Mucosa of stomach (tissue), 1 donor: ENCODE data around the gene SCUBE1.
A peak's percentile ranks its signal among the peaks of the same experiment; 100 is the strongest.

Experiments used
- H3K27me3 ChIP-seq: one replicate; pipeline ENCODE4 v1.7.0; 2013; ENCODE audit warnings: mild to moderate bottlenecking, low read length; ENCODE audit not compliant: control insufficient read depth, insufficient read depth
- H3K36me3 ChIP-seq: one replicate; pipeline ENCODE4 v1.7.0; 2013; ENCODE audit warnings: low read length; ENCODE audit not compliant: control insufficient read depth, insufficient read depth
- H3K4me1 ChIP-seq: one replicate; pipeline ENCODE4 v1.7.0; 2013; ENCODE audit warnings: mild to moderate bottlenecking, low read length; ENCODE audit not compliant: control insufficient read depth, insufficient read depth
- H3K4me3 ChIP-seq: one replicate; pipeline ENCODE4 v1.7.0; 2013; ENCODE audit warnings: low read length
- H3K9ac ChIP-seq: one replicate; pipeline ENCODE4 v1.7.0; 2013; ENCODE audit warnings: mild to moderate bottlenecking, low read length, moderate library complexity
- H3K9me3 ChIP-seq: one replicate; pipeline ENCODE4 v1.7.0; 2013; ENCODE audit warnings: mild to moderate bottlenecking, low read length, moderate library complexity; ENCODE audit not compliant: control insufficient read depth
- donor health status: Pancreatic carcinoma.

Gene SCUBE1

DNA sequence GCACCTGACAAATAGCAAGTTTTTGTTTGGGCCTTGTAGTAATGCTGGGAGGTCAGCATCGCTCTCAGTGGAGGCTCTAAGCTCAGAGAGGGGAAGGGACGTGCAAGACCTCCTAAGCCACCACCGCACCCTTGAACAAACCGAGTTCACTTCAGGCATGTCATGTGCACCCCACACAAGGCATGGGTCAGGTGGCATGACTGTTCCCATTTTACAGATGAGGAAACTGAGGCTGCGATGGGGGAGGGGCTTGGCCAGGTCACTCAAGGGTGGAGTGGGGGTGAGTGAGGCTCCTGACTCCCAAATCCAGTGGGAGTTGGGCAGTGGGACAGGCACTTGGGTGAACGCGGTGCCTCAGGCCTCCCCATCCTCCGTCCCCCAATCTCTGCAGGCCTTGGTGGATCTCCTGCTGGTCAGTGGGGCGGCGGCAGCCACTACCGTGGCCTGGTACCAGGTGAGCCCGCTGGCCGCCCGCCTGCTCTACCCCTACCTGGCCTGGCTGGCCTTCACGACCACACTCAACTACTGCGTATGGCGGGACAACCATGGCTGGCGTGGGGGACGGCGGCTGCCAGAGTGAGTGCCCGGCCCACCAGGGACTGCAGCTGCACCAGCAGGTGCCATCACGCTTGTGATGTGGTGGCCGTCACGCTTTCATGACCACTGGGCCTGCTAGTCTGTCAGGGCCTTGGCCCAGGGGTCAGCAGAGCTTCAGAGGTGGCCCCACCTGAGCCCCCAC is 180.6 kb downstream of the SCUBE1 start:
- Histone ChIP-seq H3K36me3 (peaks cover 10% of the 10 kb centered on the region), H3K9me3 (no peaks in the 10 kb centered on the region), H3K4me3 (no peak overlapping the region), H3K27me3 (no peaks in the 10 kb centered on the region), H3K4me1 (peaks cover 60% of the 10 kb centered on the region), H3K9ac (no peak overlapping the region)

DNA sequence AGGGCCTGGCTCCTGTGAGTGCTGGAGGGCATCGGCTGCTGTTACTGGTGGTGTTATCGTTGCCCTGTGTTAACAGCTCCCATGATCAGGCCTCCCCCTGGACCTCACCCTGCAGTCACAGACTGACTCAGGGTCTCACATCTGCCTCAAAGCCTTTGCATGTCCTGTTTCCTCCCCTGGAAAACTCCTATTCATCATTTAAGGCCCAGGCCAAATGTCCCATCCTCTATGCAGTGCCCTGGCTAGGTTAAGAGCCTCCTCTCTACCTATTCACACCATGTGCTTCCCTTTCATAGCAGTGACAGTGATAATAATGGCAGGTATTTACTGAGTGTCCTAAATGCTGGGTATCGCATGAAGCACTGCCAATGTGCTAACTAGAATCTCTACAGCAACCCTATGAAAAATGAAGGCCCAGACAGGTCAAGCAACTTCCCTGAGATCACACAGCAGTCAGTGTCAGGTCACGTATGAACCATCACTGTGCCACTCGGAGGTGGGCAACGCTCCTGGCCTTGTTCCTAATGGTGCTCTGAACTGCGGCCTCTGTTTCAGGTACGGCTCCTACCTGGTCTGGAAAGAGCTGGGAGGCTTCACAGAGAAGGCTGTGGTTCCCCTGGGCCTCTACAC is 182.6 kb downstream of the SCUBE1 start:
- Histone ChIP-seq H3K4me3 (no peak overlapping the region), H3K36me3 (peaks cover 9% of the 10 kb centered on the region), H3K27me3 (no peaks in the 10 kb centered on the region), H3K9ac (peak overlapping the region; percentile 16), H3K4me1 (peaks cover 79% of the 10 kb centered on the region), H3K9me3 (no peaks in the 10 kb centered on the region)

DNA sequence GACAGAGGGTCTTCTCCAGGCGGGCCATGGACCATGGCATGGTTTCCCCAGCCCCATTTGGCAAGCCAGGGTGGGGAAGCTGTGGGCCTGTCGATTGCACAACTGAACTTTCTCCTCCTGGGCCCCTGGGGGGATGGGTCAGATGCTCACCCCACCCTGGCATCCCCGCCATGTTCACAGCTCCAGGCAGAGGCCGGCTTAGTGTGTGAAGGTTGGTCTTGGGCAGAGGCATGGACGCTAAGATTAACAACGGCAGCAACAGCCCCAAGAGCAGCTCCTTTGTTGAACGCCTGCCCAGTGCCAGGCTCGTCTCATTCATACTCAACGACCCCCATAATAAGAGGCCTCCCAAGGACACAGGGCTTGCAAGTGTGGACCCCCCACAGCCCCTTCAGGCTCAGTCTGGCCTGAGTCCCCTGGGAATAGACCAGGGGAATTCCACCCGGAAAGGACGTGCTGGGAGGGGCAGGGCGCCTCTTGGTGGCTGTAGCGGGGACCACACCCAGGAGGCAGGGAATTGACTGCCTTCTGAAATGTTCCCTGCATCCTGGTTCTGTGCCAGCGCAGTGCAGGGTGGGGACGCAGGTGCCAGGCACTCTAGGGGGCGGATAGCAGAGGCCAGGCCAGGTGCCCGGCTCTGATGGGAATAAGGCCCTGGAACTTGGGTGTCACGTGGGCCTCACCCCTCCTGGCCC is 183.5 kb downstream of the SCUBE1 start:
- H3K9ac ChIP-seq = peak overlapping the region; percentile 31
- peaks cover 88% of the 10 kb centered on the region for H3K4me1 ChIP-seq
- no peaks in the 10 kb centered on the region for H3K9me3 ChIP-seq
- H3K4me3 ChIP-seq = no peak overlapping the region
- H3K27me3 ChIP-seq = no peaks in the 10 kb centered on the region
- H3K36me3 ChIP-seq = peaks cover 9% of the 10 kb centered on the region

DNA sequence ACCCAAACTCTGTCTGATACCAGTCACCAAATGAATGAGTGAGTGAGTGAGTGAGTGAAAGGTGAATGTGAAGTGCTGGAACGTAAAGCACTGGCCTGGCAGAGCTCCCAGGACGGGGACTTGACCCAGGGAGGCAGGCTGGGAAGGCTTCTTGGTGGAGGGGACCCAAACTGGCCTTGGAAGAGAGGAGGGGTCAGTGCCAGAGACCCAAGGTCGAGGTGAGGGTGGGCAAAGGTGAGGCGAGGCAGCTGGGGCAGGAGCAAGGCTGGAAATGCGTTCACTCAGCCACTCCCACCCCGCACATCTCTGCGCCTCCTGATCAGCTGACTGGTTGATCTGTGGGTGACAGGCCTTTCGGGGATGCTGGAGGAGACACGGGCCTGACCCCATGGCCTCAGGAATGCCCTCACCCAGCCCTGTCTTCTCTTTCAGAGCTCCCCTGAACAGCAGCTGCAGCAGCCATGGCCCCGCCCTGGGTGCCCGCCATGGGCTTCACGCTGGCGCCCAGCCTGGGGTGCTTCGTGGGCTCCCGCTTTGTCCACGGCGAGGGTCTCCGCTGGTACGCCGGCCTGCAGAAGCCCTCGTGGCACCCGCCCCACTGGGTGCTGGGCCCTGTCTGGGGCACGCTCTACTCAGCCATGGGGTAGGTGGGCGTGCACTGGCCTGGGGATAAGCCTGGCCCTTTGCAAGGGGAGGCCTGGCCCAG is 184.2 kb downstream of the SCUBE1 start:
- Histone ChIP-seq H3K9me3 (no peaks in the 10 kb centered on the region), H3K9ac (peak overlapping the region; percentile 31), H3K27me3 (no peaks in the 10 kb centered on the region), H3K36me3 (peaks cover 9% of the 10 kb centered on the region), H3K4me3 (no peak overlapping the region), H3K4me1 (peaks cover 87% of the 10 kb centered on the region)

DNA sequence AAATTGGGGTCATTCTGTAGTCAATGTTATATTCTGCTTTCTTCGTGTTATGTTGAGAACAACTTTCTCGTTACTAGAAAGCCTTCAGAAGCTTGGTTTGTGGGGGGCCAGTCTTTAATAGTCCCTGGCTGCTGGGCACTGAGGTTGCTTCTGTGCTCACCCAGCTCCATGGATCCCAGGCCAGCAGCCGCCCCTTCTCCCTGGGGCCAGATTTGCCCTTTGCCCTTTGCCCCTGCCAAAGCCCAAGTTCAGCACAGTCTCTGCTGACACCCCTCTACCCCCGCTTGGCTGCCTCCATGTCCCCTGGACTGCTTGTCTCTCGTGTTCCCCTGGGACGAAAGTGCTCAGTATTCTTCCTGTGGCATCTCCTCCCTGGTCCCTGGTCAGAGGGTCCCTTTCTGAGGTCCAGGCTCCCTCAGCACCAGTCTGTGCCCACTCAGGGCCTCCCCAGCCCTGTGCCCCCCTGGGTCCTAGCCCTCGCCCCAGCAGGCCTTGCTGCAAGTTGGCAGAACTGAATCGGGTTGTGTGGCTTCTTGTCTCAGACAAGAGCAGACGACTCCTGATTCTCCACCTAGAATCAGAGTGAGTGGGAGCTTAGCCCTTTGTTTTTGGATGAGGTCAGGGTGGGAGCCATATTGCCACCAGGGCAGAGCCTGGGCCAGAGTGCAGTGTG is 185.2 kb downstream of the SCUBE1 start:
- Histone ChIP-seq H3K27me3 (no peaks in the 10 kb centered on the region), H3K4me3 (no peak overlapping the region), H3K4me1 (peaks cover 79% of the 10 kb centered on the region), H3K36me3 (peaks cover 8% of the 10 kb centered on the region), H3K9me3 (no peaks in the 10 kb centered on the region), H3K9ac (peak overlapping the region; percentile 31)

DNA sequence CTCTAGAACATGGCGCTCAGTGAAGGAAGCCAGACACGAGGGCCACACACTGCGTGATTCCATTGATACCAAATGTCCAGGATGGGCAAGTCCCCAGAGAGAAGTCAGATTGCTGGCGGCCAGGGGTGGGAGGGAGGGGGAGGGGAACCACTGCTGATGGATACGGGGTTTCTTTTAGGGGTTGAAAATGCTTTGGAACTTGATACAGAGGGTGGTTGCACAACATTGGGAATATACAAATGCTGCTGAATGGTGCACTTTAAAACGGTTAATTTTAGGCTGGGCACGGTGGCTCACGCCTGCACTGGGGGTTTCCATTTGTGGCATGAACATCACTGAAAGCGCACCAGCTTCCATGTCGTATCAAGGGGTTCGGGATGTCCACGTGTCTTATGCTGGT is 186.8 kb downstream of the SCUBE1 start:
- H3K4me1 ChIP-seq = peaks cover 76% of the 10 kb centered on the region
- H3K36me3 ChIP-seq = no peaks in the 10 kb centered on the region
- H3K27me3 ChIP-seq = no peaks in the 10 kb centered on the region
- H3K4me3 ChIP-seq = no peak overlapping the region
- no peaks in the 10 kb centered on the region for H3K9me3 ChIP-seq
- no peak overlapping the region for H3K9ac ChIP-seq

DNA sequence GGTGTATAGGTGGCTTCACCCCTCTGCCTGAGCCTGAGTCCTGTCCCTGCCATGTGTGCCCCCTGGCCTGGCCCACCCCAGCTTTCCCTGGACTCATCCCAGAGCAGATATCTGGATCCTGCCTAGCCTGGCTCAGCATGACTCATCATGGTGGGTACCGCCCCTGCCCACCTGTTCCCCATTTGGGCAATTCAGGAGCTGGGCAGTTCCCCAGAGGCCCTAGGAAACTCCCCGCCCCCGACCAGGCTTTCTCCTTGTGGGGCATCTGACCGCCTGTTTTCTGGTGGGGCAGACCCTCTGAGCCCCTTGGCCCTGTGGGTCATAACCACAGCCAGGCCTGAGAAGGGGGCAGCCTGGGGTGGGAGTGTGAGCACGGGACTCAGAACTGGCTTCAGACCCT is 187.4 kb downstream of the SCUBE1 start:
- H3K36me3 ChIP-seq = no peaks in the 10 kb centered on the region
- H3K4me3 ChIP-seq = no peak overlapping the region
- no peak overlapping the region for H3K9ac ChIP-seq
- peaks cover 76% of the 10 kb centered on the region for H3K4me1 ChIP-seq
- no peaks in the 10 kb centered on the region for H3K9me3 ChIP-seq
- no peaks in the 10 kb centered on the region for H3K27me3 ChIP-seq

DNA sequence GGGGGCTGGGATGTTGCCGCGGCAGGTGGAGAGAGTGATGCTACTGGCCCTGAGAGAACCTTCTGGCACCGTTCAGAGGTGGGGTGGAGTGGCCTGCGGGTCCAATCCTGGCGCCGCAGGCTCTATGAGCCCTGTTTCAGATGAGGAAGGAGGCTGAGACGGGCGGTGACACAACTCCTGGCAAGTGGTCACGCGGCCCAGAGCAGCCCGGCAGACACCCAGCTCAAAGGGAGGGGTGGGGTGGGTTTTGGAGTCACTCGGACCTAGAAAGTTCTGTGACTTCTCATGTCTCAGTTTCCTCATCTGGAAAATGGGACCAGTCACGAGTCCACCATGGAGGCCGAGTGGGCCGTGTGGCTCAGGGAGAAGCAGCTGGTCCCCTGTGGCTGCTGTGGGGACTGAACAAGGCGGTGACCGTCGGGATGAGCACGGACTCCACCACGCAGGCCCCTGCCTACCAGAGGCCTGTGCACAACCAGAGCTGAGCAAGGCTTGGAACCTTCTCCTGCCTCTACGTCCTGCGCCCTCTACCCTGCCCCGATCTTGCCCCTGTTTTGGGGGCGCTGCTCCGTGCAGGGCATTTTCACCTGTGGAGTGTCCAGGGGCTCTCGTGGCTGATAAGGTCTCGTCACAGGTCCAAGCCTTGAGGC is 188.2 kb downstream of the SCUBE1 start:
- Histone ChIP-seq H3K9me3 (no peaks in the 10 kb centered on the region), H3K36me3 (no peaks in the 10 kb centered on the region), H3K9ac (peak overlapping the region; percentile 28), H3K4me3 (no peak overlapping the region), H3K4me1 (peaks cover 71% of the 10 kb centered on the region), H3K27me3 (no peaks in the 10 kb centered on the region)

DNA sequence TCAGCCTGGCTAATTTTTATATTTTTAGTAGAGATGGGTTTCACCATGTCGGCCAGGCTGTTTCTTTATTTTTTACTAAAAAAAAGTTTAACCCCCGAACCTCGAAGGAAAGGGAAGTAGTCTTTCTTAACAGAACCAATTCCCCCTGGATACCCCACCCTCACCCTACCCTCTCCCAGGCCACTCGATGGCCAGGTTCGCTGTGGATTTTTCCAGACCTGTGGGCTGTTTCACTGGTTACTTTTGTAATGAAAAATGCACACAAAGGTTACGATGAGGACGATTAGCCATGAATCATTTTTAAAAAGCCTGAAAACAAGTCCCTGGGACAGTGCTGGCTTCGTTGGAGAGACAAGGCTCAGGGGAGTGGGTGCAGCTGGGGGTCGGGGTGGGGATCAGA is 189.3 kb downstream of the SCUBE1 start:
- Histone ChIP-seq H3K4me3 (no peak overlapping the region), H3K27me3 (no peaks in the 10 kb centered on the region), H3K9ac (peak overlapping the region; percentile 41), H3K36me3 (no peaks in the 10 kb centered on the region), H3K4me1 (peaks cover 60% of the 10 kb centered on the region), H3K9me3 (no peaks in the 10 kb centered on the region)

DNA sequence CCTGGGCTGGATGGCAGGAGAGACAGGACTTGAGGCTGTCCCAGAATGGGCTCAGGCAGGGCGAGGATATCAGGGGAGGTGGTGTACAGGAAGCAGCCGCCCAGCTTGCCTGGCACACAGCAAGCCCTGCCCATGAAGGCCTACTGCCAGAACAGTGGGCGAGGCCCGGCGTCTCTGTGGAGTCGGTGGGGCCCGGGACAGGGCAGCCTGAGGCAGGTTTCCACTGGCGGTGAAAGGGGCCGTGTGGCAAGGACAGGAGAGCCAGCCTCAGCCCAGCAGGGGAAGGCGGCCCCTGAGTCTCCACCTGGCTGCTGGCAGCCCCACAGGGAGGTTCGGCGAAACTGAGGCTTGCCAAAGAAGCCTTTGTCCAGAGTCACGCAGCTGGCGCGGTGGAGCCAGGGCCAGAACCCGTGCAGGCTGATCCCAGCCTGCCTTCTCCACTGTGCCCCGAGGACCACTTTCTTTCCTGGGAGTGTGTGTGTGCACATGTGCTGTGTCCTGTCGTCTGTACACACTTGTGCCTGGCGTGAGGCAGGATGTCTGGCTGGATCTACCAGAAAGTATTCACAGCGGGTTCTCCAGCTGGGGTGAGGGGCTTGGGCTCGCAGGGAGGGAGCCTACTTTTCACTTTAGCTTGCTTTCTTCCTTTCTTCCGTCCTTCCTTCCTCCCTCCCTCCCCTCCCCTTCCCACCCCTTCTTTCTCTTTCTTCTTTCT is 190.7 kb downstream of the SCUBE1 start:
- Histone ChIP-seq H3K9ac (peak overlapping the region; percentile 95), H3K27me3 (no peaks in the 10 kb centered on the region), H3K4me3 (peak overlapping the region; percentile 96), H3K4me1 (peaks cover 47% of the 10 kb centered on the region), H3K9me3 (no peaks in the 10 kb centered on the region), H3K36me3 (no peaks in the 10 kb centered on the region)

DNA sequence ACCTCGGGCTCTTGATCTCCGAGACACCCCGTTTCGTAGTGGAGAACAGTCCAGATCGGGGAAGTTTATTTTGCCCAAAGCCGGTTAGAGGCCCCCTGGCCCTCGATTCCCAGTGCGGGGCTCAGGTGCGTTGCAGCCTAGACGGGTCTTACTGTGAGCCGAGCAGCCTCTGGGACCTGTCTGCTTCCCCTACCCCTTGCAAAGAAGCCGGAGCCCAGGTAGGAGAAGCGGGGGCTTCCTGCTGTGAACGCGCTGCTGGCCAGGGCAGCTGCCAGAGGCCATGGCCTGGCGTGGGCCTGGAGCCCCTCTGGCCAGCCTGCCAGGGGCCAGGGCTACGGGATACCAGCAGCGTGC is 191.2 kb downstream of the SCUBE1 start:
- H3K9ac ChIP-seq = peak overlapping the region; percentile 95
- H3K36me3 ChIP-seq = no peaks in the 10 kb centered on the region
- H3K27me3 ChIP-seq = no peaks in the 10 kb centered on the region
- no peaks in the 10 kb centered on the region for H3K9me3 ChIP-seq
- peaks cover 42% of the 10 kb centered on the region for H3K4me1 ChIP-seq
- H3K4me3 ChIP-seq = peak overlapping the region; percentile 96
